Mucosa of rectum (tissue), 2 donors: ENCODE results near the gene SNX9.

Experiments used
- H3K27ac ChIP-seq, 2 donors: one replicate each; pipeline ENCODE4 v1.7.0; 2013; ENCODE audit warnings: inconsistent platforms in 2 of 2, low read depth in 2 of 2, low read length in 2 of 2
- H3K27me3 ChIP-seq, 2 donors: one replicate each; pipeline ENCODE4 v1.7.0; 2013; ENCODE audit warnings: low read length in 2 of 2; ENCODE audit not compliant: control insufficient read depth in 2 of 2, insufficient read depth in 2 of 2
- H3K36me3 ChIP-seq, 2 donors: one replicate each; pipeline ENCODE4 v1.7.0; 2013; ENCODE audit warnings: low read length in 2 of 2; ENCODE audit not compliant: control insufficient read depth in 2 of 2, insufficient read depth in 2 of 2
- H3K4me1 ChIP-seq, 2 donors: one replicate each; pipeline ENCODE4 v1.7.0; 2013; ENCODE audit warnings: low read length in 2 of 2, mild to moderate bottlenecking in 1 of 2; ENCODE audit not compliant: control insufficient read depth in 2 of 2, insufficient read depth in 2 of 2
- H3K4me3 ChIP-seq, 2 donors: one replicate each; pipeline ENCODE4 v1.7.0; 2013; ENCODE audit warnings: low read length in 2 of 2
- H3K9ac ChIP-seq, 2 donors: one replicate each; pipeline ENCODE4 v1.7.0; 2013; ENCODE audit warnings: low read length in 2 of 2, low read depth in 1 of 2, mild to moderate bottlenecking in 1 of 2
- H3K9me3 ChIP-seq, 2 donors: one replicate each; pipeline ENCODE4 v1.7.0; 2013; ENCODE audit warnings: low read length in 2 of 2; ENCODE audit not compliant: control insufficient read depth in 2 of 2
- donor health status: healthy.
- donor health status: Normal muscosa, but diverticular disease.

The SNX9 gene

DNA sequence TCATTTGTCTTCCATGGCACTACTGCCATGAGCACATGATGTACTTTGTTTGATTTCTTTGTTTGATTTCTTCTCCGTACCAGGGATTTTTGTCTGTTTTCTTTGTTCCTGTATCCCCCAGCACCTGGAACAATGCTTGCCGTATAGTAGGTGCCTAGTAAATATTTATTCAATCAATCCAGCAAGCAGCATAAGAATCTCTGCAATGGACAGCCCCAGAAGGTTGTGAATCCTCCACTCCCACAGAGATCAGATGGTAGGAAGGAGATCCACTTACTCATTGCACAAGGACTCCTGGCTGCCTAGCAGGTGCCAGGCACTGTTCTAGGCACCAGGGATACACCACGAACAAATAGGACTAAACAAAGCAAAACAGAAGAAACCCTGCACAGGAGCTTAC, 151.9 kb downstream of the SNX9 start:
- no peaks in the 10 kb centered on the region for H3K27me3 ChIP-seq
- H3K9me3 ChIP-seq, result no peaks in the 10 kb centered on the region
- H3K4me3 ChIP-seq, result no peak overlapping the region
- no peak overlapping the region for H3K27ac ChIP-seq
- no peaks in the 10 kb centered on the region for H3K36me3 ChIP-seq
- H3K9ac ChIP-seq, result no peak overlapping the region
- no peaks in the 10 kb centered on the region for H3K4me1 ChIP-seq

DNA sequence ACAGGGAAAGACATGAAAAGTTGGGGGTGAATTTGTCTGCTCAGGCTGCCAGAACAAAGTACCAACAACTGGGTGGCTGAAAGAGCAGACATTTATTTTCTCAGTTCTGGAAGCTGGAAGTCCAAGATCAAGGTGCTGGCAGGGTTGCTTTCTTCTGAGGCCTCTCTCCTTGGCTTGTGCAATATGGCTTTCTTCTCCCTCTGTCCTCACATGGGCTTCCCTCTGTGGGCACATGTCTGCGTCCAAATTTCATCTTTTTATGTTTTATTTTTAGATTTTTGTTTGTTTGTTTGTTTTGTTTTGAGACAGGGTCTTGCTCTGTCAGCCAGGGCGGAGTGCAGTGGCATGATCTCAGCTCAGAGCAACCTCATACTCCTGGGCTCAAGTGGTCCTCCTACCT, 152.4 kb downstream of the SNX9 start:
- H3K27me3 ChIP-seq, result no peaks in the 10 kb centered on the region
- H3K4me1 ChIP-seq, result peaks cover under 1% of the 10 kb centered on the region in 2 donors
- no peaks in the 10 kb centered on the region for H3K36me3 ChIP-seq
- H3K9me3 ChIP-seq, result no peaks in the 10 kb centered on the region
- H3K9ac ChIP-seq, result no peak overlapping the region
- no peak overlapping the region for H3K27ac ChIP-seq
- H3K4me3 ChIP-seq, result no peak overlapping the region

DNA sequence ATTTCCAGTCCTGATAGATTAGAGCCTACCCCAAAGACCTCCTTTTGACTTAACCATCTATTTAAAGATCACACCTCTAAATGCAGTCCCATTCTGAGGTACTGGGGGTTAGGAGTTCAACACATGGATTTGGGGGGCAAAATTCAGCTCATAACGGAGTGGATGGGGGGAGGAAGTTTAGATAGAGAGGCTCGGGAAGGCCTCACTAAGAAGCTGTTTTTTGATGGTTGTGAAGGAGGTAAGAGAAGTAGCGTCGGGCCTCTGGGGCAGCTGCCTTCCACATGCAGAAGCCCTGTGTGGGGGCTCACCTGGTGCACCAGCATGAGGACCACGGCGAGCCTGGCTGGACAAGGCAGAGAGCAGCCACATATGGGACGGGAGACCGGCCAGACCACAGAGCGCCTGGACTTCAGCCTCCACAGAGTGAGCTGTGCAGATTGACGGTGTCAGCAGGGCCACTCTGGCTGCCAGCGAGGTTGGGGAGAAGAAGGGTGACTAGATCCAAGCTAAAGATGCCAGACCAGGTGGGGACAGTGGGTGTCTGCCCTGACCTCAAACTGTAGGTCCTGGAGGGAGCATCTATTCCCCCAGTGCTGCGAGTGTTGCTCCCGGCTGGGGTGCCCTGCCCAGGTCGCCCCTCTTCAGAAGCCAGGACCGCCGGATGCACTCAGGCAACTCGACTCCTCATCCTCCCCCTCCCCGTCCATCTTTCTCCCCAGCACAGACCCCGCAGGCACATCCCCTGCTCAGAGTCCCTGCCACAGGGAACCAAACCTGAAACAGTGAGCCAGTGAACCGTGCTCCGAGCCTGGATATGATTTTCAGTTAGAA, 153.5 kb downstream of the SNX9 start:
- no peak overlapping the region for H3K27ac ChIP-seq
- H3K36me3 ChIP-seq, result no peaks in the 10 kb centered on the region
- H3K4me3 ChIP-seq, result no peak overlapping the region
- H3K9ac ChIP-seq, result no peak overlapping the region
- no peaks in the 10 kb centered on the region for H3K9me3 ChIP-seq
- no peaks in the 10 kb centered on the region for H3K27me3 ChIP-seq
- H3K4me1 ChIP-seq, result peaks cover 8% of the 10 kb centered on the region in 2 donors

DNA sequence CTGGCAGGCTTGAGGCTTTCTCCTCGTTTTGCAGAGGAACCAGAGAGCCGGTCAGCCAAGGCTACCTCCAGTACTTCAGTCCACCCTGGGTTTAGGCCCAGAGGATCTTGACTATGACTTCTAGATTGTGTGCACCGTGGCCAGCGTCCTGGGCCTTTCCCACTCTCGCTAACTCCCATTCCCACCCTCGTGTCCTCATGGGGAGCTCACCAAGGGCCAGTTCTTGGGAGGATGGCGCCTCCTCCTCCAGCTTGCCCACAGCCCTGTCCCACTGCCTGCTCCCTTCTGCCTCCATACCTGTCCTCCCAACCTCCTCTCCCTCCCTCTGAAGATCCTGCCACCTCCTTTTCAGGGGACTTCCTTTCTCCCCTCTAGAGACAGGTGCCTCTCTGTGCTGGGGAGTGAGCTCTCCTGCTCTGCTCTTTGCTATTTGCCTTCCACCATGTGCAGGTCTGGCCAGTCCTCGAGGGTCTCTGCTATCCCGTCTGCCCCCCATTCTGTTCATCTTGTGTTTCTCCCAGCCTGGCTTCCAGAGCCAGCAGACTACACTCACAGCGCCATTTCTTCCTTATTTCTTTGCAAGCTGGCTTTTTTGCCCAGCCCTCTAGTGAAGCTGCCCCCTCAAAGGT, 154.2 kb downstream of the SNX9 start:
- Histone ChIP-seq H3K4me1 (peaks cover 8% of the 10 kb centered on the region in 2 donors), H3K9ac (no peak overlapping the region), H3K27ac (no peak overlapping the region), H3K9me3 (no peaks in the 10 kb centered on the region), H3K36me3 (no peaks in the 10 kb centered on the region), H3K27me3 (no peaks in the 10 kb centered on the region), H3K4me3 (no peak overlapping the region)

DNA sequence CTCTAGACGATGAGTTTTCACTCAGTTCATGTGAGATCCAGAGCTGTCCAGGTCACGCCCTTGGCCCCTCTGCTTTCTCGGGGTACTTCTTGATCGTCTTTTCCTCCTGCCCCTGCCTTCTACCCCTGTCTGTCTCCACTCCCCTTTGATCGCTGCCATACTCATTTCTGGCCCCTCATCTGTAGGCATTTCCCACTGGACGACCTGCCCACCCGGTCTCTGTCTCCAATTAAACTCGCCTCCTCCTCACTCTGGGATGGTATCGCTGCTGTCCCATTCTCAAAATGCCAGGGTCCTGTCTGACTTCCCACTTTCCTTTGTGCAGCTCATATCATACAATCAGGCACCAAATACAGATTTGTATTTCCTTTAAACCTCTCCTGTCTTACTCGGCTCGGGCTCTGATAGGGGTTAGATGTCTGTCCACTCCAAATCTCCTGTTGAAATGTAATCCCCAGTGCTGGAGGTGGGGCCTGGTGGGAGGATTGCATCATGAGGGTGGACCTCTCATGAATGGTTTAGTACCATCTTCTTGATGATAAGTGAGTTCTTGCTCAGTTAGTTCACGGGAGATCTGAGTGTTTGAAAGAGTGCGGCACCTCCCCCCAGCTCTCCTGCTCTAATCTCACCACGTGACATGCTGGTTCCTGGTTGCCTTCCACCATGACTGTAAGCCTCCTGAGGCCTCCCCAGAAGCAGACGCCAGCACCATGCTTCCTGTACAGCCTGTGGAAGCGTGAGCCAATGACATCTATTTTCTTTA, 155.2 kb downstream of the SNX9 start:
- Histone ChIP-seq H3K4me3 (no peak overlapping the region), H3K27ac (no peak overlapping the region), H3K27me3 (no peaks in the 10 kb centered on the region), H3K9me3 (no peaks in the 10 kb centered on the region), H3K9ac (no peak overlapping the region), H3K4me1 (peaks cover 16 to 17% of the 10 kb centered on the region in 2 donors), H3K36me3 (no peaks in the 10 kb centered on the region)

DNA sequence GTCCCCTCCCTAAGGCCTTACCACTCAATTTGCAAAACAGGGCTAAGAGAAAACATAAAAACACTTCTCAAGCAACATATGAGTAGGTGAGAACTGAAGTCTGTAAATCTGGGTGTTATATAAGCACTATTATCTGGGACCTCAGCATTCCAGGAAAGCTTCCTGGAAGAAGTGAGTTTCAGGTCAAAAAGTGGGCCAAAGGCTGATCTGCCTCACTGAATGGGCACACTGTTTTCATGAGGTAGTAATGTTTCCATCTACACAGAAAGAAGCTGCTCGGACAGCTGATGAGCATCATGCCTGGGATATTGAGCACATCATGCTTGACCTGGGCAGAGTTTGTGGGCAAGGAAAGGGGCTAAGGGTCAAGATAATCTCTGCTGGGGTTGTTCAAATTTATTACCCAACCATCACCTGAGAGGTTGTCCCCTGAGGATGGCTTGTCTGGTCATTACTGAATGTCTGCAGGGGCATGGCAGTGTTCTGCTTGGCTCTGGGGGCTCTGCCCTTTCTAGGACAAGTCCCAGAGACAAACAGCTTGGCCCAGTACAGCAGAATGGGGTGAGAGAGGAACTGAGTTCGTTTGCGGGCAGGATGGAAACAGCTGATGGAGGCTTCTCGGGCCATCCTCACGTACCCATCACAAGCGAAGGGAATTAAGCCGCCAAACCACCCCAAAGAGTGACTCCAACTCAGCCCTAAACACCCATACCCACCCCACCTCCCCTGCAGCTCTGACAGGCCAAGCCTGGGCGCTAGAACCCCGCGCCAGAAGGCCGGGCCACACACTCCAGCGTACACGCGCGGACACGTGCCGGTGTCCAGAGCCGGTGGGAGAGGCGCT, 157.5 kb downstream of the SNX9 start:
- H3K27me3 ChIP-seq, result no peaks in the 10 kb centered on the region
- peaks cover 19 to 23% of the 10 kb centered on the region in 2 donors for H3K4me1 ChIP-seq
- H3K36me3 ChIP-seq, result no peaks in the 10 kb centered on the region
- peak overlapping the region; percentile 81 to 87 for H3K4me3 ChIP-seq
- H3K9ac ChIP-seq, result peak overlapping the region; percentile 49 to 95
- H3K9me3 ChIP-seq, result no peaks in the 10 kb centered on the region
- peak overlapping the region; percentile 41 to 83 for H3K27ac ChIP-seq

DNA sequence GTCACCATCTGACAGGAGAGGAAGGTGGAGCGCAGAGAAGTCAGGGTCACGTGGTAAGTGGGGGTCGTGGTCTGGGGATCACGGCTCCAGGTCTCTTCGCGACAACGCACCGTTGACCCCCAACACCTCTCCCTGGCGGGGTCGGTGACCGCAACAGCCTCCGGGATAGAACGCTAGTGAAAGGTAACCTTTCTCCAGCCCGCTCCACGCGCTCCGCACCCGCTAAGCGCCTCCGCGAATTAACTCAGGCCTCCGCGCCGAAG, 158.0 kb downstream of the SNX9 start:
- Histone ChIP-seq H3K9me3 (no peaks in the 10 kb centered on the region), H3K4me1 (peaks cover 20 to 29% of the 10 kb centered on the region in 2 donors), H3K36me3 (no peaks in the 10 kb centered on the region), H3K4me3 (peak overlapping the region; percentile 81 to 87), H3K9ac (peak overlapping the region; percentile 49 to 95), H3K27ac (peak overlapping the region; percentile 41 to 83), H3K27me3 (no peaks in the 10 kb centered on the region)

DNA sequence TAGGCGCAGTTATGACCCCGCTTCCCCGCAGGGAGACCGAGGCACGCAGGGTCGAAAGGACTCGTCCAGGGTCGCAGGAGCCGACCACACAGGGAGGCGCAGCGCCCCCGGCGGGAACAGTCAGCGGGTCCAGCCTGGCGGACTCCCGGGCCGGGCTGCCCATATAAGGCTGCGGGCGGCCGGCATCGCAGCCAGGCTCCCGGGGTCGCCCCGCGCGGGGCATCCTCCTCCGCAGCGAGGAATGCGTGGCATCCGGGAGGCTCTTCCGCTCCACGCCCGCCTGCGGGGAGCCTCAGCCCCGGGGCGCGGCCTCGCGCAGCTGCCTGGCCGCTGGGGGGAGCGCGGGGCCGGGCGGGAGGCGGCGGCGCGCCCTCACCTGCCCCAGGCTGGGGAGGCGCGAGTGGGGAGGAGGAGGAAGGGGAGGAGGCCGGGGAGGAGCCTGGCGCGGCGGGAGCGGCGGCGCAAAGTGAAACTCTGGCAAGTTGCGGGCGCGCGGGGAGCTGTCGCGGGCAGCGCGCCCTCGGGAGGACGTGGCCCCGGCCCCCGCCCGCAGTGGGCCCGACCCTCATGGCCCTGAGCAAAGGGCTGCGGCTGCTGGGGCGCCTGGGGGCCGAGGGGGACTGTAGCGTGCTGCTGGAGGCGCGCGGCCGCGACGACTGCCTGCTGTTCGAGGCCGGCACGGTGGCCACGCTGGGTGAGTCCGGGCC, 158.5 kb downstream of the SNX9 start, which contains the start of gene SYNJ2:
Gene SYNJ2, plus strand, starts transcription at position 469 of the 707 bp plus-strand sequence. Its CDS starts 99 bp downstream, at position 568.
- no peaks in the 10 kb centered on the region for H3K27me3 ChIP-seq
- H3K9ac ChIP-seq, result peak within 1 kb of the TSS; percentile 72 to 95
- no peaks in the 10 kb centered on the region for H3K9me3 ChIP-seq
- H3K27ac ChIP-seq, result peak within 1 kb of the TSS; percentile 80 to 83
- no peaks in the 10 kb centered on the region for H3K36me3 ChIP-seq
- H3K4me1 ChIP-seq, result peaks cover 20 to 30% of the 10 kb centered on the region in 2 donors
- peak within 1 kb of the TSS; percentile 81 to 87 for H3K4me3 ChIP-seq

DNA sequence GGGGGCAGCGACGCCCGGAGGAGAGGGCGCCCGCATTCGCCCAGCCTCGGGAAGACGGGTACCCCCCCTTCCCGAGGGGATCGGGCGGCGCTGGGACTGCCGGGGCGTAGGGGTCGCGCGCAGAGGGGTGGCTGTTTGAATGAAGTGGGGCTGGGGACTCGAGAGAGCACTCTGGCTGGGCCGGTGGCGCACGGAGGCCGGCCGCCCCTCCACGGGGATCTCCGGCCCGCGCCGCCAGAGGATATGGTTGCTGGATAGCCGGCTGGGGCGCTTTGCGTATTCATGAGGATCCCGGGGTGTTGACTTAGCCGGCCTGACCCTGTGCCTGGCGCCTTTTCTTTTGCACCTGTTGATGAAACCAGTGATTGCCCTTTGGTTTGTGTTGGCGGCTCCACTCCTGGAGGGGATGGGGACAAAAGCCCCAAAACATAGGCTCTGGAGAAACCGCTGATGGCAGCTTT, 159.1 kb downstream of the SNX9 start:
- H3K4me3 ChIP-seq, result peak overlapping the region; percentile 81 to 87
- peak overlapping the region; percentile 72 to 95 for H3K9ac ChIP-seq
- H3K36me3 ChIP-seq, result no peaks in the 10 kb centered on the region
- H3K9me3 ChIP-seq, result no peaks in the 10 kb centered on the region
- H3K27ac ChIP-seq, result peak overlapping the region; percentile 80 to 83
- peaks cover 20 to 30% of the 10 kb centered on the region in 2 donors for H3K4me1 ChIP-seq
- H3K27me3 ChIP-seq, result no peaks in the 10 kb centered on the region
